MM.1S (cell line): ENCODE results near the gene DOCK4.
"Not testable (repeated sequence)": the region's sequence is repeated elsewhere in the genome, so short reads cannot be mapped to it uniquely, and the experiment has no call there.

ENCODE experiments used
- DNase-seq: peaks from one replicate; pipeline ENCODE4 v3.0.0-alpha.2; 2015
- H2AFZ ChIP-seq: fragments of 300-600 bp; sonication (generic); 2 replicates; pipeline ENCODE4 v1.6.0; 2016; ENCODE audit warnings: antibody characterized with exemption, low read length
- H3F3A ChIP-seq: fragments of 300-600 bp; sonication (generic); 2 replicates; pipeline ENCODE4 v1.6.1; 2016; ENCODE audit warnings: mild to moderate bottlenecking, antibody characterized with exemption, low read length, moderate library complexity, mixed read lengths; ENCODE audit not compliant: insufficient read depth
- H3K27ac ChIP-seq: fragments of 300-600 bp; sonication (generic); 2 replicates; pipeline ENCODE4 v1.5.1; 2016; ENCODE audit warnings: mild to moderate bottlenecking, low read length
- H3K27me3 ChIP-seq: fragments of 300-600 bp; sonication (generic); replicated peaks from 2 replicates; pipeline ENCODE4 v1.6.0; 2016; ENCODE audit warnings: low read length; ENCODE audit not compliant: insufficient read depth
- H3K36me3 ChIP-seq: fragments of 300-600 bp; sonication (generic); replicated peaks from 2 replicates; pipeline ENCODE4 v1.6.1; 2016; ENCODE audit warnings: mild to moderate bottlenecking, low read length, mixed read lengths; ENCODE audit not compliant: insufficient read depth
- H3K4me1 ChIP-seq: fragments of 300-600 bp; sonication (generic); 2 replicates; pipeline ENCODE4 v1.6.1; 2016; ENCODE audit warnings: low read length, mixed read lengths
- H3K4me2 ChIP-seq: fragments of 300-600 bp; sonication (generic); 2 replicates; pipeline ENCODE4 v1.6.0; 2016; ENCODE audit warnings: low read depth, low read length
- H3K4me3 ChIP-seq: fragments of 300-600 bp; sonication (generic); 2 replicates; pipeline ENCODE4 v1.5.1; 2016; ENCODE audit warnings: low read length, mixed read lengths
- H3K79me2 ChIP-seq: fragments of 300-600 bp; sonication (generic); 2 replicates; pipeline ENCODE4 v1.6.1; 2016; ENCODE audit warnings: mixed run types, low read length, mixed read lengths
- H3K9ac ChIP-seq: fragments of 300-600 bp; sonication (generic); 2 replicates; pipeline ENCODE4 v1.6.1; 2016; ENCODE audit warnings: low read length, mixed read lengths
- H3K9me2 ChIP-seq: fragments of 300-600 bp; sonication (generic); replicated peaks from 2 replicates; pipeline ENCODE4 v1.6.1; 2016; ENCODE audit warnings: mild to moderate bottlenecking, low read length, mixed read lengths; ENCODE audit not compliant: insufficient read depth
- H3K9me3 ChIP-seq: fragments of 300-600 bp; sonication (generic); replicated peaks from 2 replicates; pipeline ENCODE4 v1.6.1; 2016; ENCODE audit warnings: mild to moderate bottlenecking, low read length, mixed read lengths; ENCODE audit not compliant: insufficient read depth
- H4K20me1 ChIP-seq: fragments of 300-600 bp; sonication (generic); 2 replicates; pipeline ENCODE4 v1.6.1; 2016; ENCODE audit warnings: mild to moderate bottlenecking, low read length, moderate library complexity, mixed read lengths; ENCODE audit not compliant: insufficient read depth
- CTCF ChIP-seq: fragments of 300-600 bp; sonication (generic); IDR thresholded peaks from 2 replicates; pipeline ENCODE4 v1.5.1; 2016; ENCODE audit warnings: antibody characterized with exemption, low read length, mixed read lengths
- EZH2 ChIP-seq: fragments of 300-600 bp; sonication (generic); optimal IDR thresholded peaks from 2 replicates; pipeline ENCODE3; 2017; ENCODE audit warnings: low read depth, mild to moderate bottlenecking, antibody characterized with exemption, low read length, mixed read lengths
- EZH2phosphoT487 ChIP-seq: fragments of 300-600 bp; sonication (generic); IDR thresholded peaks from 2 replicates; pipeline ENCODE4 v1.6.1; 2018; ENCODE audit warnings: antibody characterized with exemption, low read length

Gene DOCK4

DNA sequence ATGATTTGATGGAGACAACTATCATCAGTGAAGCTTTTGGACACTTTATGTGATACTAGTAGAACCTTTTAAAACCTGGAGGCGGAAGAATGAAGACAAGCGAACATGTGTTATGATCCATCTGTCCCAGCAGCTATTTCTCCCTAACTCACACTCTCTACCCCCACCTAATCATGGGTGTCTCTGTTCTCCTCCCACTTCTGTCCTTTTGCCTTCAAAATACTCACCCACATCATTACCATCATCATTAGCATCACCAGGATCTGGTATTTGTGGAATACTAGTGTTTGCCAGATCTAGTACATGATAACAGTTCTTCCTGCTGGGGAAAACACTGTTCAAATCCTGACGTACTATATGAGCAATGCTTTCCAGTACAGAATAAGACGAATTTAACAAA lies 287.7 kb downstream of the DOCK4 start:
- Histone ChIP-seq H3K9ac (no peak overlapping the region), H3K36me3 (no peaks in the 10 kb centered on the region), H3K9me3 (no peaks in the 10 kb centered on the region), H3K27ac (no peak overlapping the region), H3K9me2 (no peaks in the 10 kb centered on the region), H3K4me2 (no peak overlapping the region), H3K79me2 (no peaks in the 10 kb centered on the region), H3K4me3 (no peak overlapping the region), H2AFZ (no peak overlapping the region), H3K4me1 (0 out of 2 replicates have a peak, but pooled peaks cover 4% of the 10 kb centered on the region), H3K27me3 (no peaks in the 10 kb centered on the region), H3F3A (no peaks in the 10 kb centered on the region), H4K20me1 (no peaks in the 10 kb centered on the region)
- TF ChIP-seq CTCF (no peak), EZH2phosphoT487 (no peak)
- no peak for DNase-seq

GRCh38 chr7:111917404-111917803 lies 288.8 kb downstream of the DOCK4 start:
- not testable (repeated sequence) for H3K27me3 ChIP-seq, H3K4me2 ChIP-seq, H3K4me3 ChIP-seq, H3K79me2 ChIP-seq, H3K9me2 ChIP-seq, H3K9me3 ChIP-seq, H4K20me1 ChIP-seq, H3K9ac ChIP-seq, H3K27ac ChIP-seq, H2AFZ ChIP-seq, H3F3A ChIP-seq, DNase-seq, H3K4me1 ChIP-seq, H3K36me3 ChIP-seq

DNA sequence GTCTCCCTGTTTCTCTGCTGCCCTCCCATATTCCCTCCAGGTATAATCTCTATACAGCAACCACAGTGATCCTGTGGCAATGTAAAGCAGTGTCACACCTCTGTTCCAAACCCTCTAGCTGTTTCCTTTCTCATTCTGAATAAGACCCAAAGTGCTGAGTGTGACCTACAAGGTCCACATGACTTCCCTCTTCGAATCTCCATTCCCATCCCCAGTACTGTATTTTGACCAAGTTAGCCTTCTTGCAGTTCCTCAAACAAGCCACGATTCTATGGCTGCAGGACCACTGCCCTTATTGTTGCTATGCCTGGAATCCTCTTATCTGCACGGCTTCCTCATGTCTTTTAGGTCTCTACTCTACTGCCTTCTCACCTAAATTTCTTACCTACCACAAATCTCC lies 291.9 kb downstream of the DOCK4 start:
- no peaks in the 10 kb centered on the region for H3F3A ChIP-seq
- H3K27me3 ChIP-seq: no peaks in the 10 kb centered on the region
- H3K9me2 ChIP-seq: no peaks in the 10 kb centered on the region
- TF ChIP-seq EZH2phosphoT487 (no peak), EZH2 (no peak), CTCF (no peak)
- no peak for DNase-seq
- H2AFZ ChIP-seq: no peak overlapping the region
- H4K20me1 ChIP-seq: no peaks in the 10 kb centered on the region
- no peaks in the 10 kb centered on the region for H3K9me3 ChIP-seq
- H3K36me3 ChIP-seq: no peaks in the 10 kb centered on the region; the same call in 1 of the 2 replicates
- H3K4me3 ChIP-seq: no peak overlapping the region
- 0 out of 2 replicates have a peak, but pooled peaks cover 4% of the 10 kb centered on the region for H3K4me1 ChIP-seq
- H3K9ac ChIP-seq: no peak overlapping the region
- no peak overlapping the region for H3K4me2 ChIP-seq
- no peak overlapping the region for H3K27ac ChIP-seq
- no peaks in the 10 kb centered on the region for H3K79me2 ChIP-seq

- H3K9me2 ChIP-seq: no peaks in the 10 kb centered on the region
- H4K20me1 ChIP-seq: no peaks in the 10 kb centered on the region
- H3K27ac ChIP-seq: no peak overlapping the region
- no peak overlapping the region for H3K4me2 ChIP-seq
- no peaks in the 10 kb centered on the region for H3K4me1 ChIP-seq
- H2AFZ ChIP-seq: no peak overlapping the region
- TF ChIP-seq CTCF: no peak
- no peaks in the 10 kb centered on the region for H3K79me2 ChIP-seq
- DNase-seq: no peak
- H3K4me3 ChIP-seq: no peak overlapping the region
- H3F3A ChIP-seq: no peaks in the 10 kb centered on the region
- H3K9me3 ChIP-seq: no peaks in the 10 kb centered on the region
- no peak overlapping the region for H3K9ac ChIP-seq
- no peaks in the 10 kb centered on the region for H3K27me3 ChIP-seq
- no peaks in the 10 kb centered on the region; the same call in 1 of the 2 replicates for H3K36me3 ChIP-seq
Observed at GRCh38 chr7:111911166-111911961, 294.8 kb downstream of the DOCK4 start.
